Measurements from ENCODE around the gene CD164. TPM values are rescaled to one million over a fixed set of nuclear protein-coding genes. Genes with fewer than 3 reads are reported as not detected.

Gene CD164
- 155 and 173 TPM in 2 replicates for total RNA-seq

GRCh38 chr6:109381747-109382575, at the start of gene CD164:
TSS of gene CD164 (minus strand) at chr6:109382467. CDS start at chr6:109382378, 89 bp downstream.

Other genes starting within 250 kb of the CD164 start
- gene PPIL6, start 58.2 kb upstream of the CD164 start, total RNA-seq: 2.1 and 2.3 TPM in 2 replicates
- 10.8 and 14.3 TPM in 2 replicates for gene SMPD2, start 58.3 kb upstream of the CD164 start, total RNA-seq
- gene MICAL1, start 73.3 kb upstream of the CD164 start, total RNA-seq: 139 and 150 TPM in 2 replicates
- gene ZBTB24, start 100.8 kb upstream of the CD164 start, total RNA-seq: 16.2 and 19.5 TPM in 2 replicates

Data from hair follicle dermal papilla cell (primary cell).